ENCODE data around the gene NANS. TPM values are rescaled to one million over a fixed set of nuclear protein-coding genes. Genes with fewer than 3 reads are reported as not detected.

The NANS gene
- total and polyA plus RNA-seq, 2 of the 8 experiments (the other 6 are each of a cell fraction or from before 2014, with no cell fraction given) = 56.5 to 67.3 TPM

DNA sequence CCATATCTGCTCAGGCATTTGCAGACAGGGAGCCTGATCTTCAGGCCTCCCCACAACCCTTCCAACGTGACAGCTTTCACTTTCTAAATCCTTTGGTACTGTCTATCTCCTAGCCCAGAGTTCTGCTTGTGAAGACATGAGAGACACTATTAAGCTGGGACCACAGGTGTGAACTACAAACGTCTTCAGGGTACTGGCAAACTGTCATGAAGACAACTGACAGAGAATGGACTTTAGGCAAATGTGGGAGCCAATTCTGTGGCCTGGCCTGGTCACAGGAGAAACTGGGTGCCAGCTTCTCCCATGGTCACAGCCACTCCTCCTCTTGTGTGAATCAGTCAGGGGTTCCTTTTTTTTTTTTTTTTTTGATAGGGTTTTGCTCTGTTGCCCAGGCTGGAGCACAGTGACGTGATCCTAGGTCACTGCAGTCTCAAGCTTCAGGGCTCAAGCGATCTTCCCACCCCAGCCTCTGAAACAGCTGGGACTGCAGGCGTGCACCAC is 52.0 kb downstream of the NANS start:
- Histone ChIP-seq H2BK120ac (replicated peaks; ENCODE audit: low read depth, low read length) (no peak overlapping the region), H3K23ac (ENCODE audit: insufficient read length) (no peak overlapping the region), H3K4me1 (replicated peaks in 1 of 4; ENCODE audit: control insufficient read depth in 3 of 4, insufficient read depth in 4 of 4, low read length in 3 of 4) (peaks cover 0 to 3% (median 1%) of the 10 kb centered on the region in 4 experiments; a peak in 2 of 7 replicates), H4K20me1 (replicated peaks in 1 of 2; ENCODE audit: control insufficient read depth in 1 of 2, insufficient read depth in 2 of 2, low read length in 2 of 2) (peaks cover 0 to 1% of the 10 kb centered on the region in 2 experiments), H3K27me3 (replicated peaks in 1 of 4; ENCODE audit: control insufficient read depth in 3 of 4, extremely low read depth in 1 of 4, insufficient read depth in 3 of 4, low read length in 3 of 4) (no peaks in the 10 kb centered on the region), H2BK20ac (ENCODE audit: low read length) (no peak overlapping the region), H2BK15ac (ENCODE audit: low read length) (no peak overlapping the region), H2BK5ac (ENCODE audit: low read depth, low read length) (no peak overlapping the region), H3K27ac (ENCODE audit: low read depth, low read length) (no peak overlapping the region), H3K36me3 (ENCODE audit: control insufficient read depth in 2 of 4, insufficient read depth in 4 of 4, low read length in 3 of 4) (no peaks in the 10 kb centered on the region), H3K23me2 (ENCODE audit: low read depth, low read length) (no peaks in the 10 kb centered on the region; the same call in 1 of the 2 replicates), H3K4me3 (ENCODE audit: extremely low read depth in 1 of 4, insufficient read depth in 2 of 4, low read depth in 3 of 4, low read length in 4 of 4) (no peak overlapping the region), H3K79me1 (ENCODE audit: low read depth, low read length) (no peaks in the 10 kb centered on the region), H2AK5ac (ENCODE audit: low read depth, low read length) (no peak overlapping the region), H3K56ac (replicated peaks; ENCODE audit: insufficient read length, low read depth, low read length) (no peak overlapping the region), H3K4me2 (ENCODE audit: insufficient read depth in 1 of 2, low read depth in 2 of 2, low read length in 2 of 2) (no peak overlapping the region), H3K14ac (ENCODE audit: insufficient read length) (no peak overlapping the region), H2BK12ac (ENCODE audit: low read depth, low read length) (no peak overlapping the region), H3K79me2 (ENCODE audit: control insufficient read depth in 1 of 2, insufficient read depth in 2 of 2, low read length in 2 of 2) (no peaks in the 10 kb centered on the region), H3K9ac (replicated peaks in 1 of 4; ENCODE audit: extremely low read depth in 1 of 4, low read depth in 3 of 4, low read length in 3 of 4) (no peak overlapping the region), H4K91ac (replicated peaks; ENCODE audit: insufficient read length, low read length) (no peak overlapping the region), H2AFZ (ENCODE audit: low read length) (no peak overlapping the region), H3K4ac (replicated peaks; ENCODE audit: insufficient read length, low read depth, low read length) (no peak overlapping the region), H3K18ac (ENCODE audit: extremely low read depth, low read length) (no peak overlapping the region; the same call in 1 of the 2 replicates), H3K9me3 (ENCODE audit: insufficient read depth in 2 of 2, low read depth in 1 of 2, low read length in 1 of 2) (no peaks in the 10 kb centered on the region), H4K5ac (ENCODE audit: insufficient read length, low read depth, low read length) (no peak overlapping the region), H4K8ac (ENCODE audit: extremely low read depth, insufficient read depth, low read length) (no peak overlapping the region)
- DNase-seq (ENCODE audit: low read depth in 1 of 2, low spot score in 2 of 2) (no peak), FAIRE-seq (no peak)
- 85% methylated on average over 5 of the region's 5 CpGs; no CpG with 5 or more reads in 1 of the 2 experiments for WGBS, 2 experiments (ENCODE audit: extremely low coverage in 1 of 2, insufficient coverage in 1 of 2, insufficient read length in 1 of 2, insufficient replicate concordance in 2 of 2, low coverage in 1 of 2, low lambda C conversion rate in 2 of 2, missing lambda C conversion rate in 1 of 2)
- TF ChIP-seq CTCF (IDR thresholded peaks at IDR 0.05; ENCODE audit: control extremely low read depth in 1 of 3, insufficient read depth in 1 of 3, low read depth in 1 of 3, low read length in 3 of 3) = no peak
- no peak for TF ChIP-seq KDM1A (IDR thresholded peaks at IDR 0.05; ENCODE audit: borderline replicate concordance, low read length)
- TF ChIP-seq HDAC2 (IDR thresholded peaks at IDR 0.05; ENCODE audit: borderline replicate concordance in 1 of 2, low read depth in 2 of 2, low read length in 2 of 2) = no peak
- TF ChIP-seq BACH1 (IDR thresholded peaks at IDR 0.05; ENCODE audit: low read length) = no peak
- TF ChIP-seq NANOG (IDR thresholded peaks at IDR 0.05; ENCODE audit: insufficient read depth, low read depth, low read length, poor library complexity, severe bottlenecking) = no peak
- TF ChIP-seq CEBPB (IDR thresholded peaks at IDR 0.05; ENCODE audit: low read depth, low read length) = no peak
- no peak for TF ChIP-seq POLR2A (IDR thresholded peaks at IDR 0.05; ENCODE audit: control extremely low read depth in 1 of 2, low read depth in 2 of 2, low read length in 2 of 2)
- TF ChIP-seq RAD21 (IDR thresholded peaks at IDR 0.05 in 1 of 2, conservative IDR thresholded peaks at IDR 0.05 in 1 of 2; ENCODE audit: low read depth in 2 of 2, low read length in 2 of 2) = no peak
- no peak for TF ChIP-seq MAFK (IDR thresholded peaks at IDR 0.05; ENCODE audit: low read depth, low read length)
- CTCF ChIA-PET (ENCODE audit: partially characterized antibody) = interaction anchor here (0.8 to 1.4 kb wide), 2 partner anchors 20 to 74 kb away, joined by 3 to 5 read pairs; no protein-coding TSS in a partner anchor
- POLR2A ChIA-PET (ENCODE audit: partially characterized antibody) = interaction anchor here (0.9 to 1.1 kb wide), 2 partner anchors 12 to 17 kb away, joined by 3 to 4 read pairs; no protein-coding TSS in a partner anchor
